Activated CD4-positive, alpha-beta T cell treated with anti-CD3 and anti-CD28 coated beads, Interleukin-2, amount 50 U/mL, for 16 hours (primary cell): Measurements from ENCODE around the gene ATXN2.
"Not testable (repeated sequence)": the region's sequence is repeated elsewhere in the genome, so short reads cannot be mapped to it uniquely, and the experiment has no call there.

Experiments used
- DNase-seq: peaks from one replicate; pipeline ENCODE4 v3.0.0-alpha.2; 2020

ATXN2 gene, protein sequence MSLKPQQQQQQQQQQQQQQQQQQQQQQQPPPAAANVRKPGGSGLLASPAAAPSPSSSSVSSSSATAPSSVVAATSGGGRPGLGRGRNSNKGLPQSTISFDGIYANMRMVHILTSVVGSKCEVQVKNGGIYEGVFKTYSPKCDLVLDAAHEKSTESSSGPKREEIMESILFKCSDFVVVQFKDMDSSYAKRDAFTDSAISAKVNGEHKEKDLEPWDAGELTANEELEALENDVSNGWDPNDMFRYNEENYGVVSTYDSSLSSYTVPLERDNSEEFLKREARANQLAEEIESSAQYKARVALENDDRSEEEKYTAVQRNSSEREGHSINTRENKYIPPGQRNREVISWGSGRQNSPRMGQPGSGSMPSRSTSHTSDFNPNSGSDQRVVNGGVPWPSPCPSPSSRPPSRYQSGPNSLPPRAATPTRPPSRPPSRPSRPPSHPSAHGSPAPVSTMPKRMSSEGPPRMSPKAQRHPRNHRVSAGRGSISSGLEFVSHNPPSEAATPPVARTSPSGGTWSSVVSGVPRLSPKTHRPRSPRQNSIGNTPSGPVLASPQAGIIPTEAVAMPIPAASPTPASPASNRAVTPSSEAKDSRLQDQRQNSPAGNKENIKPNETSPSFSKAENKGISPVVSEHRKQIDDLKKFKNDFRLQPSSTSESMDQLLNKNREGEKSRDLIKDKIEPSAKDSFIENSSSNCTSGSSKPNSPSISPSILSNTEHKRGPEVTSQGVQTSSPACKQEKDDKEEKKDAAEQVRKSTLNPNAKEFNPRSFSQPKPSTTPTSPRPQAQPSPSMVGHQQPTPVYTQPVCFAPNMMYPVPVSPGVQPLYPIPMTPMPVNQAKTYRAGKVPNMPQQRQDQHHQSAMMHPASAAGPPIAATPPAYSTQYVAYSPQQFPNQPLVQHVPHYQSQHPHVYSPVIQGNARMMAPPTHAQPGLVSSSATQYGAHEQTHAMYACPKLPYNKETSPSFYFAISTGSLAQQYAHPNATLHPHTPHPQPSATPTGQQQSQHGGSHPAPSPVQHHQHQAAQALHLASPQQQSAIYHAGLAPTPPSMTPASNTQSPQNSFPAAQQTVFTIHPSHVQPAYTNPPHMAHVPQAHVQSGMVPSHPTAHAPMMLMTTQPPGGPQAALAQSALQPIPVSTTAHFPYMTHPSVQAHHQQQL

DNA sequence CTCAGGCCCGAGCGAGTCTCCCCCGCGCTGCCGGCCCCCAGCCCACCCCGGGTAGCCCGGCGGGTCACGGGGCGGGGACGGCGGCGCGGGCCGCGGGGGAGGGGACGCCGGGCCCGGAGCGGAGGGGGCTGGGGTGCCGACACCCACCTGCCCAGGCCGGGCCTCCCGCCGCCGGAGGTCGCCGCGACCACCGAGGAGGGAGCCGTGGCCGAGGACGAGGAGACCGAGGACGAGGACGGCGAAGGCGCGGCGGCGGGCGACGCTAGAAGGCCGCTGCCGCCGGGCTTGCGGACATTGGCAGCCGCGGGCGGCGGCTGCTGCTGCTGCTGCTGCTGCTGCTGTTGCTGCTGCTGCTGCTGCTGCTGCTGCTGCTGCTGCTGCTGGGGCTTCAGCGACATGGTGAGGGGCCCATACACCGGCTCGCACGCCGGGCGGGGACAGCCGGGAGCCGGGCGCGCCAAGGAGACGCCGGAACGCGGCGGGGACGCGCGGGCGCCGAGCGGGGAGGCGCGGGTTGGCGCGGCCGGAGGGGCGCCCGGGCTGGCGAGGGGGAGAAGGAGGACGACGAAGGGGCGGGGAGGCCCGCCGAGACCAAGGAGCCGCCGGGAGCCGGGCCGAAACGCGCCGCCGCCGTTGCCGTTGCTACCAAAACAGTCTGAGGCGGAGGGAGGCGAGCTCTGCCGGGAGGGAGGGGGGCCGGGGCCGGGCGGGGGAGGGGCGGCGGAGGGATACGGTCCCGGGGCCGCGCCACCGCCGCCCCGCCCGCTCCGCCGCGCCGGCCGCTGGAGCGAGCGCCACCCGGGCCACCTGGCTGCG is at the start of gene ATXN2:
TSS of gene ATXN2 (minus strand) at position 679 of the 816 bp plus-strand sequence. CDS start at position 398, 281 bp downstream.
- DNase-seq: peak; percentile 60

- DNase-seq: no peak
These were observed 46.3 kb upstream of the ATXN2 start for GRCh38 chr12:111645433-111645832.

DNA sequence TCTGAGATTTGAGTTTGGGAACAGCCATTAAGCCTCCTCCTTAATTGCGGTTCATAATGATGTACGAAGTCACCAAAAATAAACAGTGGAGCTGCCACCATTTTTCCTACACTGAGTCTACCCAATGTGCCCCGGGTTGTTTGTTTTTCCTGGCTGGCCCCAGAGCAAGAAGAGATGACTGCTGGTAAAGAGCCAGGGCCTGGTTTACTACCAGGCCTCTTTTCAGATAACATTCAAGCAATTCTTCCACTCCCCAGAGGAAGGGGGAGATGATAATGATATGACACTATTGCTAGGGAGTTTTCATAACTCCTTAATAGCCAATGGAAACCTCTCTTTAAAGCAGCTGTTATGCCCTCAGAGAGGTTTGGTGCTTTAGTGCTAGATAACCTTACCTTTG is 44.3 kb upstream of the ATXN2 start:
- no peak for DNase-seq

- DNase-seq: no peak
These were observed 43.7 kb upstream of the ATXN2 start for GRCh38 chr12:111642681-111643426.

DNA sequence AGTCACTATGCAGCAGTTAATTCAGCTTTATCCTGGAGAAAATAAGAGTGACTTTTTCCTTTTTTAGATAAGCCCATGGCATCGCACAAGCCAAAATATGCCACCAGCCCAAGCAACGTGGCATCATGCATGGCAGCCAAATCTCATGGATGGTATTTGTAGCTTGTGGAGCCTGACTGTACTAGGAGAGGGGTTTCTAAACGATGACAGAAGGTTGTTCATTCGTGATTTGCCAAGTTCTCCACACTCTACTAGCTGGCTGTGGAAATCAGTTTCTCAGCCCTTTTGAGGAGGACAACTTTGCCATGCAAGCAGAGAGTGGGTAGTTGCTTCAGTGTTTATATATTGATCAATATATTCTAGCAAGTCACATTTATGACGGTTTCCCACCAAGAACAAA is 41.4 kb upstream of the ATXN2 start:
- DNase-seq: no peak

DNA sequence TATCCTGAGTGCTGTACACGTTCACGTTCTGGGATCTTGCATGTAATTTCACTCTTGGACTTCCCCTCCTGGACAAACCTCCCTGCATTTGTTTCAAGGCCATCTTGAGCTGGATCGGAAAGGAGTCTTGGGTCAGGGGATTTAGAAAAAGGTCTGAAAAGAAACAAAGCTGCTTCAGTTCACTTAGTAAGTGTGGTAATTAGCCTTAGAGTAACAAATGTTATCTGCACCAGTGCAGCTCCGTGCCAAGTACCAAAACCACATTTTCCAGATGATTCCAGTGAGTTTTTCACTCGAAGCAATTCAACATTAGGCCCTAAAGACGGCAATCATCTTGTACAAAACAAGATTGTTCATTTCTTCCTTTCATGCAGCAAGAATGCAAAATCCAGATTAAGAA is 39.4 kb upstream of the ATXN2 start:
- no peak for DNase-seq

GRCh38 chr12:111636209-111636945 is 37.3 kb upstream of the ATXN2 start:
- no peak for DNase-seq

DNA sequence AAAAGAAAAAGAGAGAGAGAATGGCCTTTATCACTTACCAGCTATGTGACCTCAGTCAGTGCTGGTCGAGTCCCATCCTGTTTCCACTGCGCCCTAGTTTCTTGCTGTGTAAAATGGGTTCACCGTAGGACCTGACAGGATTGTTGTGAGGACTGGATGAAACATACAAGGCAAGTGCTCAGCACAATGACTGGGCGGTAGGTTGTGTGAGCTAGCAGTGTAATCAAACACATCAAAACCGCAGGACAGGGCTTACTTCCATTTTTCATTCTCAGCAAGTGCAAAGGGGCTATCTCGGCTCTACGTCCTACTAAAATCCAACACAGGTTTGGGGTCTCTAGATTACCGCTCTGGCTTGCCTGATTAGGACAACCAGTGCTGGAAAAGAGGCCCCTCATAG is 36.4 kb upstream of the ATXN2 start:
- DNase-seq: peak; percentile 2

GRCh38 chr12:111628505-111629260 is 29.6 kb upstream of the ATXN2 start:
- no peak for DNase-seq

DNA sequence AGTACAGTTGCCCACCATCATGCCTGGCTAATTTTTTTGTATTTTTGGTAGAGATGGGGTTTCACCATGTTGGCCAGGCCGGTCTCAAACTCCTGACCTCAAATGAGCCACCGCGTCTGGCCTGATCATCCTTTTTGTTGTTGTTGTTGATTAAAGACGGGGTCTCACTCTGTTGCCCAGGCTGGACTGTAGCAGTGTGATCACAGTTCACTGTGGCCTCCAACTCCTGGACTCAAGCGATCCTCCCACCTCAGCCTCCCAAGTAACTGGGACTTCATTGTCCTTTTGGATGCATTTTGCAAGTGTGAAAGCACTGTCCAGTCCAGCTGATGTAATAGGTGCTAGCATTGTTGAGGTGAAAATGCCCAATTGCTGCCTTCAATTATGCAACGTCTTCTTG is 27.1 kb upstream of the ATXN2 start:
- no peak for DNase-seq

GRCh38 chr12:111624540-111624939 is 25.4 kb upstream of the ATXN2 start:
- DNase-seq: no peak

- DNase-seq: not testable (repeated sequence)
These were observed 18.7 kb upstream of the ATXN2 start for GRCh38 chr12:111617841-111618240.

GRCh38 chr12:111616177-111616623 is 17.1 kb upstream of the ATXN2 start:
- DNase-seq: no peak

DNA sequence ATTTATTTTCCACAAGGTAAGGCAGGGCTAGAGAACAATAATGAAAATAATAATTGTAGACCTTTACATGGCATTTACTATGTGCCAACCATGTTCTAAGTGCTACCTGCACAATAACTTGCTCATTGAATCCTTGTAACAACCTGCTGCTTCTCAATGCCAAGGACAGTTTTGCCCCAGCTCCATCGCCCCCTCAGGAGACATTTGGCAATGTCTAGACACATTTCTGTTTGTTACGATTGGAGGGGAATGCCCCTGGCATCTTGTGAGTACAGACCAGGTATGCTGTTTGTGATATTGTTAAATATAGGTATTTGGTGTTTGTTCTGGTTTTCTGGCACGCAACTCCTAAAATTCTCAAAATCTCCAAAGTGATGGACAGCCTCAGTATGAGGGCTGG is 8.1 kb upstream of the ATXN2 start:
- no peak for DNase-seq

GRCh38 chr12:111606767-111607230 is 7.7 kb upstream of the ATXN2 start:
- no peak for DNase-seq

DNA sequence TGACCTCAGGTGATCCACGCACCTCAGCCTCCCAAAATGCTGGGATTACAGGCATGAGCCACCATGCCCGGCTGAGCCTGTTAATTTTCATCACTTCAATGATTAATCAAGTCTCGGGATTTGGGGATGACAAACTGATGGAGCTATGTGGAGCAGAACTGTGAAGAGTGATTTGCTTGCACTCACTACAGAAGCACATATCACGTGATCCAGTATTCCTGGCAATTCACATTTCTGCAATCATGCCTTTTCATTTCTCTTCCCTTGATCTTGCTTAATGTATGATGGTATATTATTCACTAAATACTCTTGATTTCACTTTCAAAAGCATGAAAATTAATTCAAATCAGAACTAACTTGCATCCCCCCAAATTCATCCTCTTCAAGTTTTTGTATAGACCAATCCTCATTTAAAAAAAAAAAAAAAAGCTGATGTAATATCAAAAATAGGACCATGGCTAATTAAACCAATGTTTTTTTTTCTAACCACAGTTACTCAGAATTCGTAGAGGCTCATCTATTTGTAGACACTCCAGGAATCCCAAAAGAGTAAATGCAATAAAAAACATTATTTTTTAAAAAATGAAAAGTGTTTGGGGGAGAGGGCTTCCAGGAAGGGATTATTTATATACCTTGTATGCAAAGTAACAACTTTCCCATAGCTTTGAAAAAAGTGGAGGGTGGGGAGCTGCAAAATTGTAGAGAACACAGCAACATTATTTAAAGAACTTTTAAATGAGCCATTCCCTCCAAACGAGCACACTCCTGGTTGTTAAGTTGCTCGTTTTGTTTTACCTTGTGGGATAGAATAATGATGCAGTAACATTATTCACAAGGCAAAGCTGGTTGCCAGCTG is 7.0 kb upstream of the ATXN2 start:
- DNase-seq: no peak

DNA sequence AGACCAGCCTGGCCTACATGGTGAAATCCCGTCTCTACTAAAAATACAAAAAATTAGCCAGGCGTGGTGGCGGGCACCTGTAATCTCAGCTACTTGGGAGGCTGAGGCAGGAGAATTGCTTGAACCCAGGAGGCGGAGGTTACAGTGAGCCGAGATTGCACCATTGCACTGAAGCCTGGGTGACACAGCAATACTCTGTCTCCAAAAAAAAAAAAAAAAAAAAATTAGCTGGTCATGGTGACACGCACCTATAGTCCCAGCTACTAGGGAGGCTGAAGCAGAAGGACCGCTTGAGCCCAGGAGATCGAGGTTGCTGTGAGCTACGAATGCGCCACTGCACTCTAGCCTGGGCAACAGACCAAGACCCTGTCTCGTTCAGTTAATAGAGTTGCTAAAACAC is 3.7 kb upstream of the ATXN2 start:
- DNase-seq: not testable (repeated sequence)

DNA sequence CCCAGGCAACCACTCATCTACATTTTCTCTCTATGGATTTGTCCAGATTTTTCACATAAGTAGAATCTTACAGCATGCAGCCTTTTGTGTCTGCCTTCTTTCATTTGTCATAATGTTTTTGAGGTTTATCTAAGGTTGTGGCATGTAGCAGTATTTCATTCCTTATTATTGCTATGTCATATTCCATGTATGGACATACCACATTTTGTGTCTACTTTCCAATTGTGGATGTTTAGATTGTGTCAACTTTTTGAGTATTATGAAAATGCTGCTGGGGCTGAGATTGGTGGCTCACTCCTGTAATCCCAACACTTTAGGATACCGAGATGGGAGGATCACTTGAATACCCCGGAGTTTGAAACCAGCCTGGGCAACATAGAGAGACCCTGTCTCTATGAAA is 3.2 kb upstream of the ATXN2 start:
- no peak for DNase-seq

DNA sequence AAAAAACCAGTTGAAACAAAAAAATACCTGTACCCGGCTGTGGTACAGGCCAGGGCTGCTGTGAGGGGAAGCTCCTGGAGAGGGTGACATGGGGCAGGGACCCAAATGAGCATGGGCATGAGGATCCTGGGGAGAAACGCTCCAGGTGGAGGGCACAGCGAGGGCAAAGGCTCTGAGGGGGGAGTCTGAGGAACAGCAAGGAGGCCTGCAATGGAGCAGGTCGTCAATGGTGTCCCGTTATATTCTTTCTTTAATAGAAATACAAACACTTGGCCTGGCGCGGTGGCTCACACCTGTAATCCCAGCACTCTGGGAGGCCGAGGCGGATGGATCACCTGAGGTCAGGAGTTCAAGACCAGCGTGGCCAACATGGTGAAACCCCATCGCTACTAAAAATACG is 1.9 kb upstream of the ATXN2 start:
- DNase-seq: not testable (repeated sequence)
